ENCODE results near the gene AFF3.

DNA sequence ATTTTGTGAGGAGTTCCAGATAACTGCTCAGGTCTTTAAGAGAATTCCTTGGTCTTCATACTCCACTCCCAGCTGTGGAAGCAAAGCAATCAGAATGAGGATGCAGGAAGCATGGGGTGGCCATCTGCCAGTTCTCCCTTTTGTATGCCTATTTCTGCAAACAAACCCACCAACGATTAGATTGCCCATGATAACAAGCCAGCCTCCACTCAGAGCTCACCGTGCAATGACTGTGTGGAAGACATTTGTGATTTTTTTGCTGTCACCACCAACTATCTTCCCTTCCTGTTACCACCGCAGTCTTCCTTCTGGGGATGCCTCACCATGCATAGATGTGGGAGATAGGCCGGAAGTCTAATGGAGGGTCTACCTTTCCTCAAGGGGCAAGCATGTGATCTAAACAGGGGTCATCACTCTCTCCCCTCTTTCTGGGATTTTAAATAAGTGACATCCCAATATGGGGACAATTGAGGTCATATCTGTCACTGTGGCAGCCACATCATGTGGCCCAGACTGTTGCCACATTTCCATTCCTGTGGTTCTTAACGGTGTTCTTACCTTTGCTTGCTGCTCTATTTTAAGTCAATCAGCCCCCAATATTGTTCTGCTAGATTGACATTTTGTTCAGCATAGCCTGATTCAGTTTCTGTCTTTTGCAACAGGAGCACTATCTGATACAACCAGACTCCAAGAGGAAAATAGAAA is 4.4 kb downstream of the AFF3 start:
- no peak for TF ChIP-seq CCAR2 (optimal IDR thresholded peaks at IDR 0.05; ENCODE audit: low read depth, low read length)
- no peak for TF ChIP-seq ZNF614 (CRISPR knock-in tag; IDR thresholded peaks at IDR 0.05; ENCODE audit: borderline replicate concordance)
- no peak for TF ChIP-seq PAXIP1 (CRISPR knock-in tag; conservative IDR thresholded peaks at IDR 0.05)
- TF ChIP-seq POLR2A (IDR thresholded peaks at IDR 0.05; ENCODE audit: insufficient read depth in 1 of 2, low read depth in 2 of 2, low read length in 2 of 2) = no peak
- TF ChIP-seq PREB (CRISPR knock-in tag; IDR thresholded peaks at IDR 0.05) = no peak
- TF ChIP-seq CBFB (CRISPR knock-in tag; IDR thresholded peaks at IDR 0.05) = no peak
- TF ChIP-seq, protein P1, sequence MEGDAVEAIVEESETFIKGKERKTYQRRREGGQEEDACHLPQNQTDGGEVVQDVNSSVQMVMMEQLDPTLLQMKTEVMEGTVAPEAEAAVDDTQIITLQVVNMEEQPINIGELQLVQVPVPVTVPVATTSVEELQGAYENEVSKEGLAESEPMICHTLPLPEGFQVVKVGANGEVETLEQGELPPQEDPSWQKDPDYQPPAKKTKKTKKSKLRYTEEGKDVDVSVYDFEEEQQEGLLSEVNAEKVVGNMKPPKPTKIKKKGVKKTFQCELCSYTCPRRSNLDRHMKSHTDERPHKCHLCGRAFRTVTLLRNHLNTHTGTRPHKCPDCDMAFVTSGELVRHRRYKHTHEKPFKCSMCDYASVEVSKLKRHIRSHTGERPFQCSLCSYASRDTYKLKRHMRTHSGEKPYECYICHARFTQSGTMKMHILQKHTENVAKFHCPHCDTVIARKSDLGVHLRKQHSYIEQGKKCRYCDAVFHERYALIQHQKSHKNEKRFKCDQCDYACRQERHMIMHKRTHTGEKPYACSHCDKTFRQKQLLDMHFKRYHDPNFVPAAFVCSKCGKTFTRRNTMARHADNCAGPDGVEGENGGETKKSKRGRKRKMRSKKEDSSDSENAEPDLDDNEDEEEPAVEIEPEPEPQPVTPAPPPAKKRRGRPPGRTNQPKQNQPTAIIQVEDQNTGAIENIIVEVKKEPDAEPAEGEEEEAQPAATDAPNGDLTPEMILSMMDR (CRISPR knock-in tag; IDR thresholded peaks at IDR 0.05) = no peak

All from HepG2 (cell line).